GM19035 (cell line): ENCODE results near the gene TEX36.
"Not testable (repeated sequence)": the region's sequence is repeated elsewhere in the genome, so short reads cannot be mapped to it uniquely, and the experiment has no call there.

ENCODE experiments used
- ATAC-seq: cut with Tn5 transposase; IDR thresholded peaks from one replicate; pipeline ENCODE4 v1.9.1; 2021; ENCODE audit not compliant: unreplicated experiment

The TEX36 gene, protein sequence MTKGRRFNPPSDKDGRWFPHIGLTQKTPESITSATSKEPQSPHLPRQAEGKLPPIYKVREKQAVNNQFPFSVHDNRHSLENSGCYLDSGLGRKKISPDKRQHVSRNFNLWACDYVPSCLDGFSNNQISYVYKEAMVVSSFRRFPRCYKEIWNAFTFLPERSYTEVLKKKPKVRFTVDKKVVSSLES

DNA sequence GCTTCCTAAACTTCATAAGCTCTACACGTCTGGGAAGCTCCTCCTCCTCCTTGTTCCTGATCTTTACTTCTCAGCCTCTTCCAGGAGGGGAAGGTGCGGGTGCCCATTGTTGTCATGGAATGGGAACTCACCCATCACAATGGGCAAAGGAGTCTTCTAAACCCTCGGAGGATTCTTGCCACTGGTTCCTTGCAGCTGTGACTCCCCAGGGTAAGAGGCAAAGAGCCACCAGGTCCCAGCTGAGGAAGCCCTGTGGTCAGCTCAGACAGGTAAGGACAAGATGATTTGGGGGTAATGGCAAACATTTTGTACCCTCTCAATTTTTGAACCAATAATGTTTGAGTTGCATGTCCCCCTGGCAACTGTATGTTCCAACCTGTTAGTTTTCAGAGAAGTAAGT, at the start of gene TEX36:
Gene TEX36, minus strand, starts transcription at position 101 of the 400 bp plus-strand sequence. CDS start 174 bp downstream, outside the sequence.
- ATAC-seq: no peak

GRCh38 chr10:125727436-125727835, 44.5 kb upstream of the TEX36 start:
- no peak for ATAC-seq

DNA sequence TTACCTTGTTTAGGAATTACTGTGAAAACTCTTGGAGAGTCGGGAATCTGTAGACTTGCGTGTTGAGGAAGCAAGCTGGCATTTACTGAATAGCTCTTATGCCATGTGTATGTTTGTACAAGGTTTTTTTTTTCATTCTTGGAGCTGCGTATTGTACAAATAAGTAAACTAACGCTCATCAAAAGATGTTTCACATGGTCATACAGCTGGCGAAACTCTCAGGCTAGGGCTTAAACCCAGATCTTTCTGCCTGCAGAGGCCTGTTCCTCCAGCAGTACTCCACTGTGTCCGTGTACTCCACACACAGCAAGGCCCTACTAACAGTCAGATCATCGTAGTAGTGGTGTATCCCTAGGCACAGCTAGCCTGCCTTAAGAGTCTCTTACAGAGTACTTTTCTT, 44.0 kb upstream of the TEX36 start:
- no peak for ATAC-seq

DNA sequence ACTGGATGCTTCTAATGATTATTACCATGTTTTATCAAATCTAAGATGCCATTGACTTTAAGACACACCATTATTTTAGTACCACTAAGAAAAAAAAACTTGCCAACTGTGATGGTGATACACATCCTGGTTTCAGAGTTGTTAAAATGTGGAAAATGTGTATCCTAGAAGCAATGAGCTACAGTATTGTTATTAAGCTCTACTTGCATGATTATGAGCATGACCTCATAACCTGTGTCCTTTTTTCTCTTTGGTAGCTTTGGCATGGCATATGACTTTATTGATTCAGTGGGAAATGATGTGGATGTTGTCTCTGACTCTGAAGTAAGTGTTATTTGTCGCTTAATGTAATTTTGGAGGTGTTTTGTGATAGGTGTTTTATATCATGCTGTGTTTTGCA, 39.8 kb upstream of the TEX36 start:
- no peak for ATAC-seq

DNA sequence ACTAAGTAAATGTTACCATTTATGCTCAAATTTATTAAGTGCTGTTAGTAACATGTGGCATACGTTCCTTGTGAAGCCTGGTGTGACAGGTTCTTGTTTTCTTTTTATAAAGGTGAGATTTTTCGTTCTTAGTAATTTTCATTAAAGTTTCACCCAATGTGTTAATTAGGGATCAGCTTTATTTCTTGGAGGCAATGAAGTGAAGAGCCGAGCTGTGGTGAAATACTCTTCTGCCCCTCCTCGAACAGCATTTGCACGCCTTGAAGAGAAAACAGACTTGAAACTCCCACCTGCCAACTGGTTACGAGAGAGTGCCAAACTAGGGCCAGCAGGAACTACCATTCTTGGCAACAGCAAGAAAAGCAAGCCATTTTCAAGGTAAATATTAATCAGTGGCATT, 38.1 kb upstream of the TEX36 start:
- ATAC-seq: no peak

- ATAC-seq: no peak
These were observed 37.0 kb upstream of the TEX36 start for GRCh38 chr10:125720002-125720382.

GRCh38 chr10:125719173-125720001, 36.4 kb upstream of the TEX36 start, which contains the start of gene EDRF1:
Gene EDRF1 (plus strand): TSS chr10:125719709. CDS start chr10:125719808, 99 bp downstream.
- ATAC-seq: peak; percentile 94

DNA sequence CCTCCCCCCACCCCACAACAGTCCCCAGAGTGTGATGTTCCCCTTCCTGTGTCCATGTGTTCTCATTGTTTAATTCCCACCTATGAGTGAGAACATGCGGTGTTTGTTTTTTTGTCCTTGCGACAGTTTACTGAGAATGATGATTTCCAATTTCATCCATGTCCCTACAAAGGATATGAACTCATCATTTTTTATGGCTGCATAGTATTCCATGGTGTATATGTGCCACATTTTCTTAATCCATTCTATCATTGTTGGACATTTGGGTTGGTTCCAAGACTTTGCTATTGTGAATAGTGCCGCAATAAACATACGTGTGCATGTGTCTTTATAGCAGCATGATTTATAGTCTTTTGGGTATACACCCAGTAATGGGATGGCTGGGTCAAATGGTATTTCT, 31.8 kb upstream of the TEX36 start:
- not testable (repeated sequence) for ATAC-seq

DNA sequence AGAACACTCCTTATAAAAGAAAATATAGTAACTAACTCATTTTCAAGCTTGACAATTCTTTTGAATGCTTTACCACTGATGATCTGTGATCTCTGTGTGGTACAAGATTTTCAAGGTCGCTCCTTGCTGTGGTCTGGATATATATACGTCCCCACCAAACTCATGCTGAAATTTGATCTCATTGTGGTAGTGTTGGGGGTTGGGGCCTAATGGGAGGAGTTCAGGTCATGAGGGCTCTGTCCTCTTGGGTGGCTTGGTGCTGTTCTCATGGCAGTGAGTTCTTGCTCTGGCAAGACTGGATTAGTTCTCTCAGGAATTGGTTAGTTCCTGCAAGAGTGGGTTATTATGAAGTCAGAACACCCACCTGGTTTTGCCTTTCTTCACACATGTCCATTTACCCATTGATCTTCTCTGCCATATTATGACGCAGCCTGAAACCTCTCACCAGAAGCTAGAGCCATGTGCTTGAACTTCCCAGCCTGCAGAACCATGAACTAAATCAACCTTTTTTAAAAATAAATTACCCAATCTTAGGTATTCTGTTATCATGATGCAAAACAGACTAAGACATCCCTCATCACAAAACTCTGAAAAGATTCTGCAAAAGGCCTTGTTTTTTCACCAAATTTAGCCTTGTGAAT, 28.3 kb upstream of the TEX36 start:
- no peak for ATAC-seq

GRCh38 chr10:125709553-125710474, 26.9 kb upstream of the TEX36 start:
- no peak for ATAC-seq

- ATAC-seq: no peak
These were observed 26.1 kb upstream of the TEX36 start for GRCh38 chr10:125708971-125709503.

DNA sequence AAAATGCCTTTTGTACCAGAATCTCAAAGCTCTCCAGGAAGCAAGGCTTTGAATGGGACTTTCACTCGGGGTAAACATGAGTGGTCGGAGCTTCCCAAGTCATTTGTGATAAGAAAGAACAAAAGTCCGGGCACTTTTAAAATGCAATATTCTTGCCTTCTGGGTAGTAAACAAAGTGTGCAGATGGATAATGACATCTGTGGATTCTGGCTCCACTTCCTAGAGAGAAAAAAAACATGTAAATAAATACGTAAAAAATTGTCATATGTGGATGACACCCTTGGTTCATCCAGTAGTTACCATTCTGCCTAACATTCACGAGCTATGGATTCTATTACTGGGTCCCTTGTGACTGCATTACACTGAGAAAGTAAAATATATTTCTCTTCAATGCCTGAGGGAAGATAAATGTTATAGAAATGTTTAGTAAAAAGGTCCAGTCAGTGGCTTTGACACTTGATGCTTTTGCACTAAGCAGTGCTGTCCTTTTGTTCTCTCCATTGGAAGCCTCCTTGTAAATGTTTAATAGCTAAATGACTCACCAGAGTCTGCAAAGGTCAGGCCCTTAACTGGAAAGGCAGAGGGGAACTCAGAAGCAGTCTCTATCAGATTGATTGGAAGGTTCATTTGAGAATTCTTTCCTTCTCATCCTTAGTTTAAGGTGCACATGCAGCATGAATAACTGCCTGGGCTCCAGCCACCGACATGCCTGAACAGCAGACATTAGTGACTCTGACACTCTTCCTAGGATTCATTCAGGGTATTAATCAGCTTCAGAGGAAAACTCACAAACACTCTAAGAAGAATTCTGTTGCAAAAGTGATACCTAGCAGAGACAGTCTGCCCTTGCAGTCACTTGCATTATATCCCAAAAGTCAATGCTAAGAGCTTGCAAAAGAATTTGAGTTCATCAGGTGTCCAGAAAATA, 24.8 kb upstream of the TEX36 start:
- ATAC-seq: no peak

DNA sequence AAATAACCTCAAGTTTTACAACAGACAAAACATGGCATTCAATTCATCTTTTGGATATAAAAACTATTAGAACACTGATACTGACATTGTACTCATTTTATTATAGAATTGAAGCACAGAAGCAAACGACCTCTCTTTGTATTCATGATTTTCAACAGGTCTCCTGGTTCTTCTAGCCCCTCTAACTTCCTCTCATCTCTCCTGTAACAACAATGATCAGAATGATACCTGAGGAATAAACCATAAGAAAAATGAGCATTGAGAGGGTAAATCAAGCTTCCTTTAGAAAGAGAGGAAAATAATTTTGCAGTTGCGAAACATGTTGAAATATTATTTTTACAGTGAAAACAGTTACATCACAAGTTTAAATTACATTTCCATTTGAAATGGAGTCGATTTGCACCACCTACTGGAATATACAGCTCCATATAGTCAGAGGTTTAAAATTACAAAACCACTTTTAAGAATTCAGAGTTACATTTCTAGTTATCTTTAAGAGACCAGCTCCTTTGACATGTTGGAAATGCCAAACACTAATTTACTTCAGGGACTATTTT, 17.5 kb upstream of the TEX36 start:
- no peak for ATAC-seq

DNA sequence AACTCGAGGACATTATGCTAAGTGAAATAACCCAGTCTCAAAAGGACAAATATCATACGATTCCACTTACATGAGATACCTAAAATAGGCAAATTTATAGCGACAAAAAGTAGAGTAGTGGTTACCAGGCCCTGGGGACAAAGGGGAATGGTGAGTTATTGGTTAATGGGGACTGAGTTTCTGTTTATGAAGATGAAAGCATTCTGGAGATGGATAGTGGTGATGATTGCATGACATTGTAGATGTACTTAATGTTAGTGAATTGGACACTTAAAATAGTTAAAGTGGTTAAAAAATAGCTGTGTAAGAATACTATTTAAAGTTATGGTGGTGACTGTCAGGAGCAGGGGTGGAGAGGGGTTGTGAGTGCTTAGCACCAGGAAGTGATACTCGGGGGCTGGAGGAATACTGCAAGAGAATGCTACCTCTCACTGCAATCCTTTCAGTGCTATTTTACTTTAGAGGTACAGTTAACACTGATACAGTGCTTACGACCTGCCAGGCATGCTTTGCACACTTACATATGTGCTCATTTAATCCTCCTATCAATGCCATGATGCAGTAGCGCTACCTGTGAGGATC, 16.7 kb upstream of the TEX36 start:
- ATAC-seq: no peak

DNA sequence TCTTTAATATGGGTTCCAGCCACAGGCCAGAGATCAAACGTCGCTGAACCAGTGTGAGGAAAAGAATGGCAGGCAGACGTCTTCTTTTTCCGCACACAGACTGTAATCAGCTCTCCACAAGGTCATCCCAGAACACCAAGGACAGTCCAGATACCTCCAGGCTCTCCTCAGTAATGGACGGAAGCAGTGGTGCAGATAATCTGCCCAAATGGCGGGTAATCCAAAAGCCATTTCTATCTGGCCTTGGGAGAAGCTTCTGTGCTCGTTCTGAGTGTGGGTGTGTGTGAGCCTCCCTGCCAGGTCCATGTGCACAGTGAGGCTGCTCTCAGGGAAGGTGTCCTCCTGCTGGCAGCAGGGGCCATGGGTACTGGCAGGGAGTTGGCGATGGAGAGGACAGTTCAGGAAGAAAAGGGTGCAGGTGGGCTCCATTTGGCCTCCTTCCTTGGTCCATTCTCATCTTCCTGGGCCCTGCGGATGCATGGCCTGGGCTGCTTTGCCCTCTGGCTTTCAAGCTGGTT, 15.6 kb upstream of the TEX36 start:
- ATAC-seq: no peak

GRCh38 chr10:125696884-125697283, 13.9 kb upstream of the TEX36 start:
- ATAC-seq: not testable (repeated sequence)

- ATAC-seq: no peak
These were observed 11.9 kb upstream of the TEX36 start for GRCh38 chr10:125694883-125695282.

DNA sequence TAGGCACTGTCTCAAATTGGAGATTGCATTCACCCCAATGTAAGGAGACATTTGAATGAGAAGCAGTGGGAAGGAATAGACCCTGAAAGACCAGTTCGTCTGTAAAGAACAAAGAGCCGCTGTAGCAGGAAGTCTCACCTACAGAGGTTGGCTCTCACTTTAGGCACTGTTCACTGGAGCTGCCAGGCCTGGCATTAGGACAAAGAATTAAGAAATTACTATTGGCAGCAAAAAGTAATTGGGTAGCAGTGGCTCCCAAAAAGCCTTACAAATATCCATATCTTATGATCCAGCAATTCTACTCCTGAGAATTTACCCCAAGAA, 10.5 kb upstream of the TEX36 start:
- ATAC-seq: no peak
